OCI-LY7 (cell line): ENCODE measurements around the gene MIEN1. TPM values are rescaled to one million over a fixed set of nuclear protein-coding genes. Genes with fewer than 3 reads are reported as not detected.

Experiments
- BruUV-seq: library from RNA; stranded (reverse); fragments of 400-500 nt; replicated peaks from 2 replicates; lab custom pipeline; 2021; lab: Mats Ljungman, UMichigan
- CTCF ChIA-PET: fragments of 300-600 bp; sonication (Branson Sonifier 250); formaldehyde crosslinking; loops from one replicate; lab custom pipeline; 2022; ENCODE audit warnings: antibody characterized with exemption; ENCODE audit not compliant: unreplicated experiment; lab: Charles Lee
- POLR2A ChIA-PET: fragments of 300-600 bp; sonication (Branson Sonifier 250); formaldehyde crosslinking; loops from one replicate; lab custom pipeline; 2022; ENCODE audit warnings: antibody characterized with exemption; lab: Charles Lee
- DNase-seq: peaks from one replicate; pipeline ENCODE4 v3.0.0-alpha.2; 2015; ENCODE audit warnings: low spot score
- H2AFZ ChIP-seq: fragments of 200-600 bp; sonication (generic), shearing (Covaris generic); 2 replicates; pipeline ENCODE4 v1.6.1; 2014; ENCODE audit warnings: mild to moderate bottlenecking, antibody characterized with exemption, low read length, moderate library complexity
- H3K27ac ChIP-seq: fragments of 200-600 bp; sonication (generic); 2 replicates; pipeline ENCODE4 v1.5.1; 2014; ENCODE audit warnings: mixed run types, low read depth, mild to moderate bottlenecking, moderate library complexity, low read length, inconsistent platforms; ENCODE audit not compliant: poor library complexity, severe bottlenecking
- H3K36me3 ChIP-seq: fragments of 200-600 bp; sonication (generic); 2 replicates; pipeline ENCODE4 v1.6.1; 2014; ENCODE audit warnings: mild to moderate bottlenecking, antibody characterized with exemption, low read length, moderate library complexity, mixed read lengths; ENCODE audit not compliant: insufficient read depth
- H3K4me1 ChIP-seq: fragments of 200-600 bp; sonication (generic); 2 replicates; pipeline ENCODE4 v1.5.1; 2014; ENCODE audit warnings: mild to moderate bottlenecking, low read length; ENCODE audit not compliant: insufficient read depth, poor library complexity, severe bottlenecking
- H3K4me2 ChIP-seq: fragments of 200-600 bp; sonication (generic); 2 replicates; pipeline ENCODE4 v1.6.1; 2014; ENCODE audit warnings: mild to moderate bottlenecking, low read length
- H3K4me3 ChIP-seq: fragments of 200-600 bp; sonication (generic); 2 replicates; pipeline ENCODE4 v1.5.1; 2014; ENCODE audit warnings: mild to moderate bottlenecking, low read depth, low read length; ENCODE audit not compliant: poor library complexity, severe bottlenecking
- H3K79me2 ChIP-seq: fragments of 200-600 bp; sonication (generic); 2 replicates; pipeline ENCODE4 v1.6.1; 2016; ENCODE audit warnings: low read depth, mild to moderate bottlenecking, low read length, moderate library complexity, mixed read lengths; ENCODE audit not compliant: insufficient read depth
- H3K9me2 ChIP-seq: fragments of 200-600 bp; sonication (generic); 2 replicates; pipeline ENCODE4 v1.6.1; 2016; ENCODE audit warnings: mild to moderate bottlenecking, low read length, mixed read lengths; ENCODE audit not compliant: insufficient read depth
- H3K9me3 ChIP-seq: fragments of 200-600 bp; sonication (generic); 2 replicates; pipeline ENCODE4 v1.6.1; 2014; ENCODE audit warnings: mild to moderate bottlenecking, mixed run types, low read length, mixed read lengths
- H4K20me1 ChIP-seq: fragments of 200-600 bp; sonication (generic); 2 replicates; pipeline ENCODE4 v1.6.1; 2014; ENCODE audit warnings: mild to moderate bottlenecking, antibody characterized with exemption, low read length, moderate library complexity, mixed read lengths; ENCODE audit not compliant: insufficient read depth
- CTCF ChIP-seq: fragments of 200-600 bp; sonication (generic); conservative IDR thresholded peaks from 2 replicates; pipeline ENCODE4 v1.5.1; 2014; ENCODE audit warnings: mild to moderate bottlenecking, antibody characterized with exemption, low read length, moderate library complexity, mixed read lengths
- EZH2phosphoT487 ChIP-seq: fragments of 200-600 bp; sonication (generic); IDR thresholded peaks from 2 replicates; pipeline ENCODE4 v1.6.1; 2018; ENCODE audit warnings: low read depth, borderline replicate concordance, mild to moderate bottlenecking, mixed run types, antibody characterized with exemption, low read length, moderate library complexity, mixed read lengths
- intact Hi-C: fragments of 100-400 bp; cut with micrococcal nuclease; formaldehyde crosslinking; loops from one replicate; pipeline ENCODE4 v1.10.0; 2022; ENCODE audit not compliant: unreplicated experiment
- total RNA-seq, 2 experiments: library from RNA; depleted of rRNA in 1 of 2; stranded (reverse); fragments of >200 nt in 1 of 2; shearing (Covaris generic) in 1 of 2; gene quantifications; 2 replicates each; pipeline ENCODE4 v1.2.3, GENCODE V29; 2014 to 2022

MIEN1 gene
- total RNA-seq, 2 experiments from 2014 or later, result 55.4 to 89.9 TPM

GRCh38 chr17:39722104-39722503 lies 8.2 kb downstream of the MIEN1 start:
- CTCF ChIA-PET, result no interaction called here

GRCh38 chr17:39719563-39720355 lies 10.6 kb downstream of the MIEN1 start:
- POLR2A ChIA-PET, result no interaction called here
- H3K36me3 ChIP-seq, result no peaks in the 10 kb centered on the region
- no peaks in the 10 kb centered on the region for H3K79me2 ChIP-seq
- DNase-seq, result no peak
- no peaks in the 10 kb centered on the region for H3K9me3 ChIP-seq
- no peaks in the 10 kb centered on the region for H4K20me1 ChIP-seq
- CTCF ChIA-PET, result no interaction called here
- no peak overlapping the region for H2AFZ ChIP-seq
- H3K27ac ChIP-seq, result no peak overlapping the region
- H3K4me3 ChIP-seq, result no peak overlapping the region
- intact Hi-C loops, result no loop called here
- no peak for TF ChIP-seq CTCF
- no peak for TF ChIP-seq EZH2phosphoT487
- no TSS peak for BruUV-seq
- H3K4me2 ChIP-seq, result no peak overlapping the region
- no peaks in the 10 kb centered on the region for H3K9me2 ChIP-seq
- H3K4me1 ChIP-seq, result no peaks in the 10 kb centered on the region

More at GRCh38 chr17:39722104-39722503, 8.2 kb downstream of the MIEN1 start:
- H4K20me1 ChIP-seq, result no peaks in the 10 kb centered on the region
- TF ChIP-seq CTCF, result no peak
- no peak for TF ChIP-seq EZH2phosphoT487
- no TSS peak for BruUV-seq
- no peak overlapping the region for H3K4me3 ChIP-seq
- H3K79me2 ChIP-seq, result no peaks in the 10 kb centered on the region
- H3K4me2 ChIP-seq, result no peak overlapping the region
- H3K4me1 ChIP-seq, result no peaks in the 10 kb centered on the region
- H3K36me3 ChIP-seq, result no peaks in the 10 kb centered on the region
- no peak for DNase-seq
- H3K9me3 ChIP-seq, result no peaks in the 10 kb centered on the region
- no peaks in the 10 kb centered on the region for H3K9me2 ChIP-seq
- no peak overlapping the region for H3K27ac ChIP-seq
- POLR2A ChIA-PET, result no interaction called here
- intact Hi-C loops, result no loop called here
- H2AFZ ChIP-seq, result no peak overlapping the region

GRCh38 chr17:39717660-39718059 lies 12.7 kb downstream of the MIEN1 start:
- H3K4me3 ChIP-seq, result no peak overlapping the region
- intact Hi-C loops, result no loop called here
- CTCF ChIA-PET, result no interaction called here

More at GRCh38 chr17:39717660-39718059, 12.7 kb downstream of the MIEN1 start:
- Histone ChIP-seq H3K4me1 (no peaks in the 10 kb centered on the region), H3K27ac (no peak overlapping the region), H4K20me1 (no peaks in the 10 kb centered on the region), H3K4me2 (no peak overlapping the region), H2AFZ (no peak overlapping the region), H3K36me3 (no peaks in the 10 kb centered on the region), H3K9me3 (no peaks in the 10 kb centered on the region), H3K79me2 (no peaks in the 10 kb centered on the region), H3K9me2 (no peaks in the 10 kb centered on the region)
- no TSS peak for BruUV-seq
- DNase-seq, result no peak
- POLR2A ChIA-PET, result no interaction called here
- TF ChIP-seq EZH2phosphoT487 (no peak), CTCF (no peak)
